Activated CD4-positive, alpha-beta T cell treated with anti-CD3 and anti-CD28 coated beads, Interleukin-2, Interleukin-6, amounts not matched to agents 100 ng/mL and 50 ng/mL, durations not matched to agents 16 hours and 8 hours (primary cell): Measurements from ENCODE around the gene BEGAIN.
A peak's percentile ranks its signal among the peaks of the same experiment; 100 is the strongest.

ENCODE experiments used
- DNase-seq: peaks from one replicate; pipeline ENCODE4 v3.0.0-alpha.2; 2020

BEGAIN gene

DNA sequence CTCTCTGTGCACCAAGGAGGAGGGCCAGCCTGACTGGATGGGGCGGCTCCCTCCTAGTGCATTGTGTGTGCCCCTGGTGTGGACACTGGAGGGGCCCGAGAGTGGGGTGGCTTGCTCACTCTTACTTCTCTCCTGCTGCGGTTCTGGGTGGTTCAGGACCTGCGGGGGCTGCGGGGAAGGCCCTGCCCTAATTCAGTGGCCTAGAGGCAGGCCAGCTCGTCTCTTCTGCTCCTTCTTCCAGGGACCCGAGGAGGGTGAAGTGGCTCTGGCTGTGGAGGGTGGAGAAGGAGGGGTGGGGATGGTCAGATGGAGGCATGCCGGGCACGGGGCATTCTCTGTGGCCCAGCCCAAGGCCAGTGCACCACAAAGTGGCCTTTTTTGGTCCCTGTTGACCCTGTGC is 87.1 kb downstream of the BEGAIN start:
- DNase-seq, result no peak

DNA sequence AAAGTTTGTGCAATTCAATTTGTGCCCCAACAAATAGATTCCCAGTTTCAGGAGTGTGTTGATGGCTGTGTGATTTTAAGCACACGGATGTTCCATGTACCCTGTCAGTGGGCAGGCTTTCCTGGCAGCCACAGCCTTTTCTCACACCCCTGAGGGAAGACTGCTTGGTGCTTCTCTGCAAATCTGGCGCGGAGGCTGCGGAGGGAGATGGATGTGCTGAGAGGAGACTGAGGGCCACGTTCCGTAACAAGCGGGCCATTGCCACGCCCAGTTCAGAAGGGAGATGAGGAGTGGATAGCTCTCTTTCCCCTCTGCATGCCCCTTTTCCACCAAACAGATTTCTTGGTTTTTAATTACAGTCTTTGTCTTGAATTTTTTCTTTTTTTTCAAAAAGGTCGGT is 89.1 kb downstream of the BEGAIN start:
- DNase-seq, result no peak

DNA sequence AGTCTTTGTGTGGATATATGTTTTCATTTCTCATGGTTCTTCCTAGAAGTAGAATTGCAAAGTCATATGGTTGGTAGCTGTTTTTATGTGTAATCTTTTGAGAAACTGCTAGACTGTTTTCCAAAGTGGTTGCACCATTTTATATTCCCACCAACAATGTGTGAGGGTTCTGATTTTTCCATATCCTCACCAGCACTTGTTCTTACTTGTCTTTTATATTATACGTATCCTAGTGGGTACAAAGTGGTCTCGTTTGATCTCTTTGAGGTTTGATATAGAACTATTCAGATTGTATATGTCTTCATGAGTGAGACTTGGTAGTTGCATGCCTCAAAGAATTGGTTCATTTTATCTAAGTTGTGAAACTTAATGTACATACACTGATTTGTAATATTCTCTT is 91.3 kb downstream of the BEGAIN start:
- no peak for DNase-seq

DNA sequence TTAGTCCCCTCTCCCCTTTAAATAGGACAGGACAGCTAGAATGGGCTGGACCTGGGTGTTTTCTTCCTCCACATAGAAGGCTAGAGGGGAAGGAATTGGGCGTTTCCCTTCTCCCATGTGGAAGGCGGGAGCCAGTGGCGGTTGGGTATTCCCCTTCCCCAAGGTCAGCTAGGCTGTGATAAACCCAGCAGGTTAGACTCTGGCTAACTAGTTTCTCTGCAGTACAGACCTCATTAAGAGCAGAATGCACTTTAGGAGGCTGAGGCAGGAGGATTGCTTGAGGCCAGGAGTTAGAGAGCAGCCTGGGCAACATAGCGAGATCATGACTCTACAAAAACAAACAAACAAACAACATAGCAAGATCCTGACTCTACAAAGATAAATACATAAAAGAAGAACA is 92.6 kb downstream of the BEGAIN start:
- no peak for DNase-seq

DNA sequence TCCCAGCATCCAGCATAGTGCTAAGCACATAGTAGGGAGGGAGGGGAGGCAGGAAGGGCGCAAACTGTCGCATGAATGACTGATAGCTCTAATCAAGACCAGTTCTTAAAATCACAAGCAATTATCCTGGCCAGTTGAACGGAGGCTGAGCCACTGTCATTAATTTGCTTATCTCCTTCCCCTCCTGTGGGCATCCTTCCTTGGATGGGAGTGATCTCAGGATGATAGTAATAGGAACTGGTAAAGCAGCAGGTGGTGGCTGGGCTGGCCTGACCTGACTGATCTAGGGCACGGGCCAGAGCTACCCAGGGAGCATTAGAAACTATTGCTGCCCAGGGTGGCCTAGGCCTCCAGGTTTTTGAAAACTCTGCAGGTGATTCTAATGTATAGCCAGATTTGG is 97.0 kb downstream of the BEGAIN start:
- no peak for DNase-seq

DNA sequence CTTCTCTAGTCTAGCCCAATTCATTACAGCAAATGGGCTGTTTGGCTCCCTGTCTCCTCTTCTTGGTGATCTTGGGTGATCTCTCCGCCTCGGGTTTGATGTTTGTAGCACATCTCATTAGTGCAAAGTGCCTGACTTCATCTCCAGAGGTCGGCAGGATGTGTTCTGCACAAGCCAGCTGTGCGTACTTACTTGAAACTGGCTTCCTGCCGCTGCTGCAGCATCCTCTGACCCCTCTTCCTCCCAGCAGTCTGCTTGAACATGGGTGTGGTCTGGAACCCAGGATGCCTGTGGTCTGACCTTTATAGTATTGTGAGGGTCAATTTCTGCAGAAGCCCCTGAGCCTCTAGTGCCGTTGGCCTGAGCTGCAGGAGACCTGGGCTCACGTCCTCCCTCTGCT is 99.2 kb downstream of the BEGAIN start:
- peak; percentile 19 for DNase-seq

DNA sequence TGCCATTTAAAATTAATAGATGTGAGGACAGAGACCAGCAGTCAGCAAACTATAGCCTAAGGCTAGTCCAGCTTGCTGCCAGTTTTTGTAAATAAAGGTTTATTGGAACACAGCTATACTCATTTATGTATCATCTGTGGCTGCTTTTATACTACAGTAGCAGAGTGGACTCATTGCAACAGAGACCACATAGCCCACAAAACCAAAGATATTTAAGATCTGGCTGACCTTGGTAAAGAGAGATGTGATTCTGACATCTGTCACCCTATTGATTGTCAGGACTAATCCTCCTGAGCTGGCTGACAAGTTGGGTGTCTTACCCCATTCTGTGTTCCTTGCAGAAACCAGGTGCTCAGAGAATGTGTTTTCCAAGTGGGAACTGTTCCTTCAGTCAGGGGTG is 99.9 kb downstream of the BEGAIN start:
- no peak for DNase-seq
